GM10248 (cell line): ENCODE measurements around the gene PTPRF.
"Not testable (repeated sequence)": the region's sequence is repeated elsewhere in the genome, so short reads cannot be mapped to it uniquely, and the experiment has no call there.

Experiments used
- CTCF ChIA-PET: fragments of 300-600 bp; sonication (Branson Sonifier 250); formaldehyde crosslinking; extraction: SDS; loops from one replicate; lab custom pipeline; 2021; ENCODE audit warnings: antibody characterized with exemption; lab: Yijun Ruan, JAX
- POLR2A ChIA-PET: fragments of 350-650 bp; sonication (Branson Sonifier 250); formaldehyde crosslinking; extraction: SDS; loops from one replicate; lab custom pipeline; 2020; ENCODE audit warnings: antibody characterized with exemption; lab: Yijun Ruan, JAX
- DNase-seq: peaks from one replicate; pipeline ENCODE4 v3.0.0; 2012; ENCODE audit errors: extremely low spot score
- CTCF ChIP-seq: IDR thresholded peaks from 2 replicates; pipeline ENCODE4 v1.5.1; 2012; ENCODE audit warnings: mild to moderate bottlenecking, low read depth; ENCODE audit errors: extremely low read depth, missing control alignments, control extremely low read depth

The PTPRF gene

DNA sequence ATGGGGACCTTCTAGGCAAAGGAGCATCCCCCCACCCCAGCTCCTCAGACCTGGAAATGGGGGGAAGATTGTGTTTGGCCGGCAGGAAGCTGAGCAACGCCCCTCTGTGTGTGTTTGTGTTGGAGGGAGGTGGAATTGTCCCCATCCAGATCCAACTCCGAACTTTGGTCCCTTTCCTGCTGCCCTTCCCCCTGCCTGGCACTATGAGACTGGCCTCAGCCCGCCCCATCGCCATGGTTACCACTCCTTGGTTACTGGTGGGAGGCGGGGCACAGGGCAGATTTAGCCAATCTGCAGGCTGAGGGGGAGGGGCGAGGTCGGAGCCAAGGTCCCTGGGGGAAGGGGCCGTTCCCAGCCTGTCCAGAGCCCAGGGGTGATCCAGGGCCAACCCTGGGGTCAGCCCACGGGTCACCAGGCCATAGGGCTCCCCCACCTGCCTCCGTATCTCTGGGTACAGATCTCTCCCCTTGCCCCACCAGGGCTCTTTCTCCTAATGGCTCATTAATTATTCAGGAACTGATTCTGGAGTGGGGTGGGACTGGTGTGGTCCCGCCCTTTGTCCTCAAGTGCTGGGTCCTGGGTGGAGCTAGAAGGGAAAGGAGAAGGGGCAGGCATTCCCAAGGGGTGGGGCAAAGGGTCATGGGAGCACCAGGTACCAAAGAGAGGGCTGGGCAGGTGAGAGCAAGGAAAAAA is 15.2 kb downstream of the PTPRF start:
- CTCF ChIA-PET: interaction anchor here (1.3 to 1.9 kb wide), 4 partner anchors 9 to 389 kb away, joined by 3 to 8 read pairs (median 4); no protein-coding TSS in a partner anchor
- DNase-seq: no peak
- POLR2A ChIA-PET: no interaction called here
- TF ChIP-seq CTCF: no peak

DNA sequence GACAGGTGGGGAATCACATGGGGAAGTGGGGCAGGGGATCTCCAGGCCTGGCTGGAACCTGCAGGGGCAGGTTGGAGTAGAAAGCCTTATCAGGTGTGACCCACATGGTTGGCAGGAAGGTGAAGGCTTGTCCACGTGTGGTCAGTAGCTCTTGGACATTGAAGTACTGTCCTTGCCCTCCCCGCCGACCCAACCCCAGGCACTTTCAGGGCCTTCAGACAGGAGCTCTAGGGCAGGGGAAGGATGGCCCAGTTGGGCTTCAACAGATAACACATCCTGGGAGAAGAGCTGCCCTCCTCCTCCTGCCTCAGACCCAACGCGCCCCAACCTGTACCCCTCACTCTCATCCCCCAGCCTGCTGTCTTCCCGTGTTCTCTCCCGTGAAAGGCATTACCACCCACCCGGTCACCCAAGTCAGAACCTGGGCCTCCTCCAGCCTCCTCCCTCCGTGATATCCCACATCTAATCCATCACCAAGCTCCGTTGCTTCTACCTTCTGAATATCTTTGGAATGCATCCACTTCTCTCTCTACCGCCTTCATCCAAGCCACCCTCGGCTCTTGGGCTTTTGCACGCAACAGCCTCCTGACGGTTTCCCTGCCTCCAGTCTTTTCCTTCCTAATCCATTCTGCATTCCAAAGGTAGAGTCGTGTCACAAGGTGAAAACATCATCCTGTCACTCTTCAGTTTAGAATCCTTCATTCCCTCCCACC is 15.9 kb downstream of the PTPRF start:
- ChIA-PET POLR2A (no interaction called here), CTCF (interaction anchor here (1.3 to 1.9 kb wide), 3 partner anchors 10 to 388 kb away, joined by 3 to 8 read pairs (median 4); no protein-coding TSS in a partner anchor)
- no peak for DNase-seq
- TF ChIP-seq CTCF: no peak

DNA sequence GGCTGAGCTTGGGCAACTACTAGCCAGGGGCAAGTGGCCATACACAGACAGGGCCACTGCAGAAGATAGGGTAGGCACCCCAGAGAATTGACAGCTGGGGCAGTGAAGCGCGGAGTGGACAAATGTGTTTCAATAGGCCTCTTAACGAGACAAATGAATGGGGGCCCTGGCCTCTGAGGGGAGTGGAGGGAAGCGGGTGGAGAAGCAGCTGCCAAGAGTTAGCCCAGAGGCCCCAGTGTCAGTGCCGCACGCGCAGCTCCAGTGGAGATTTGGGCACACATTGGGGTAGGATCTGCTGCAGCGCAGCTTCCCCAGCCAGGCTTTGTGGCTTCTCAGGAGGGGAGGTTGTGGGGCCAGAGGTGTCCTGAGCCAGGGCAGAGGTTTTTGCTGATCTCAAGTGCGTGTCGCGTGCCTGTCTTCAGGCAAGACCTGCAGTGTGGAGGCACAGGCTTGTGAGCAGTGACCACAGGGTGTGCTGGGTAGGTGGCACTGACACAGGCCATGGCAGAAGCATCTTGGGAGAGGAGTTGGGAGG is 16.9 kb downstream of the PTPRF start:
- CTCF ChIA-PET: interaction anchor here (1.9 kb wide), 1 partner anchor 387 kb away, joined by 8 read pairs; no protein-coding TSS in a partner anchor
- no peak for DNase-seq
- POLR2A ChIA-PET: no interaction called here
- TF ChIP-seq CTCF: no peak

DNA sequence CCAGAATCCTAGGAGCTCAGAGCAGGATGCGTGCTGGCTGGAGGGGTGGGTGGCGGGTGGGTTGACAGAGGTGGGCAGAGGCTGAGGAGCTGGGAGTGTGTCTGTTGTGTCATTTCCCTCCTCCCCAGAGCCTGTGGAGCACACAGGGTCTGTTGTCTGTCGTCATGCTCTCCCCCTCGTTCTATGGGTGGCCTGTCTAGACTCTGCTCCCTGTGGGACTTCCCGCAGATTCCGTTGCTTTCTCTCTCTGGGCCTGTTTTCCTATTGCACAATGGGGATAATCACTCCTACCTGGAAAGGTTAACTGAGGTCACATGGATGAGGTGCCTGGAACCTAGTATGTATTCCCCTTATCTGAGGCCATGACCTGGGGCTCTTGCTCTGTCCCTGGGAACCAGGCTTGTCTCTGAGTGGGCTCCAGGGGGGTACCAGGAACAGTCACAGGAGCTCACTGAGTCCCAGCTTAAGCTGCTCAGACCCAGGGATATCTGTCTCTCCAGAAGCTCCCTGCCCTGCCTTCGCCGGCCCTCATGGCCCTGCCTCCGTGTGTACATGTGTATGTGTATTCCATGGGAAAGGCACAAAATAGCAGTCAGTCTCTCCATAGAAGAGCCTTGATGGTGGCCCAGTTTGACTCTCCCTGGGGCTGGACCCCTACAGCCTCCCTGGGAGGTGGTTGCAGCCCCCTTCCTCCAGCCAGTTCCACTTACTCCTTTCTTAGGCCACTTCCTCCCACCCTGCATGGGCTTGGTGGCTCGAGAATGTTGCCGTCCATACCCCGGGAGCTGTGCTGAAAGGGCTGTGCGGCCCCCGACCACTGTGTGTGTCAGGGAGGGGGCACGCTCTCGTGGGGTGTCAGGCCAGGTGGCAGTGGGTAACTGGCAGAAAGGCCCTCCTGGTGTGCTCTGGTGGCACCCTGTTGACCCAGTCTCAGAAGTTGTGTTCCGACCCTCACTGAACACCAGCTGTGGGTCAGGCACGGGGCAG is 17.9 kb downstream of the PTPRF start:
- POLR2A ChIA-PET: no interaction called here
- DNase-seq: no peak
- CTCF ChIA-PET: interaction anchor here (1.3 to 1.6 kb wide), 3 partner anchors 10 to 385 kb away, joined by 3 to 5 read pairs (median 4); partner anchors contain the start of gene ARTN
- TF ChIP-seq CTCF: no peak

- not testable (repeated sequence) for DNase-seq
- ChIA-PET POLR2A (interaction anchor here (0.6 kb wide), 1 partner anchor 429 kb away, joined by 3 read pairs; no protein-coding TSS in a partner anchor), CTCF (interaction anchor here (1.3 to 1.6 kb wide), 3 partner anchors 9 to 384 kb away, joined by 3 to 5 read pairs (median 4); partner anchors contain the start of gene ARTN)
Observed at GRCh38 chr1:43549394-43549793, 18.7 kb downstream of the PTPRF start.

GRCh38 chr1:43549921-43550597 is 19.4 kb downstream of the PTPRF start:
- ChIA-PET CTCF (interaction anchor here (1.2 to 1.8 kb wide), 5 partner anchors 8 to 22 kb away, joined by 3 to 5 read pairs (median 4); no protein-coding TSS in a partner anchor), POLR2A (interaction anchor here (0.6 kb wide), 1 partner anchor 428 kb away, joined by 3 read pairs; no protein-coding TSS in a partner anchor)
- peak; percentile 70 for DNase-seq
- TF ChIP-seq CTCF: no peak
